Myocyte (in vitro differentiated cells): Measurements from ENCODE around the gene VCL. TPM values are rescaled to one million over a fixed set of nuclear protein-coding genes. Genes with fewer than 3 reads are reported as not detected.

ENCODE experiments used
- DNase-seq: peaks from one replicate; pipeline ENCODE4 v3.0.0-alpha.2; 2012; ENCODE audit warnings: low read depth
- total RNA-seq: library from RNA; depleted of rRNA; stranded (reverse); fragments of >200 nt; gene quantifications from 2 replicates; pipeline ENCODE4 v1.2.3, GENCODE V29; 2014

The VCL gene
- total RNA-seq, 1 donor from 2014 or later: 240 TPM

- DNase-seq: no peak
Observed at GRCh38 chr10:74150204-74150989, 152.5 kb downstream of the VCL start, which contains the start of gene AP3M1. Gene AP3M1 (minus strand): TSS chr10:74150828. CDS start chr10:74138379, 12,449 bp downstream.

GRCh38 chr10:74150990-74151878, 153.3 kb downstream of the VCL start, which contains the start of gene ADK:
Gene ADK (plus strand): TSS chr10:74151221. CDS start chr10:74151279, 58 bp downstream.
- DNase-seq: peak; percentile 99

- DNase-seq: no peak
Observed at GRCh38 chr10:74151879-74152722, 154.2 kb downstream of the VCL start.

- DNase-seq: peak; percentile 69
Observed at GRCh38 chr10:74153123-74153522, 155.2 kb downstream of the VCL start.

GRCh38 chr10:74153676-74154075, 155.8 kb downstream of the VCL start:
- no peak for DNase-seq

- DNase-seq: peak; percentile 55
Observed at GRCh38 chr10:74156919-74157289, 159.0 kb downstream of the VCL start.

- no peak for DNase-seq
Observed at GRCh38 chr10:74160013-74160412, 162.1 kb downstream of the VCL start.

- no peak for DNase-seq
Observed at GRCh38 chr10:74163319-74164068, 165.6 kb downstream of the VCL start.

- DNase-seq: no peak
Observed at GRCh38 chr10:74164716-74165529, 167.0 kb downstream of the VCL start.

GRCh38 chr10:74165530-74165901, 167.6 kb downstream of the VCL start:
- no peak for DNase-seq

- peak; percentile 60 for DNase-seq
Observed at GRCh38 chr10:74167443-74167842, 169.5 kb downstream of the VCL start.

Other genes starting within 250 kb of the VCL start
- 35.6 and 45.3 TPM in 2 replicates for gene CHCHD1, start 216.1 kb upstream of the VCL start, total RNA-seq
- gene ZSWIM8, start 212.5 kb upstream of the VCL start, total RNA-seq: 79.9 and 103 TPM in 2 replicates
- gene NDST2, start 186.5 kb upstream of the VCL start, total RNA-seq: 11.5 and 15.2 TPM in 2 replicates
- gene CAMK2G, start 123.6 kb upstream of the VCL start, total RNA-seq: 32.4 and 32.8 TPM in 2 replicates
- 154 and 166 TPM in 2 replicates for gene PLAU, start 87.0 kb upstream of the VCL start, total RNA-seq
- gene AP3M1, start 152.7 kb downstream of the VCL start, total RNA-seq: 39.1 and 40.6 TPM in 2 replicates
- gene ADK, start 153.1 kb downstream of the VCL start, total RNA-seq: 65.4 and 68.1 TPM in 2 replicates